HEK293T (cell line): ENCODE measurements around the gene PLEKHH3.

Experiments
- BHLHE40 ChIP-seq: fragments of 450-650 bp; IDR thresholded peaks from 2 replicates; pipeline ENCODE4 v1.6.1; 2016; ENCODE audit warnings: mild to moderate bottlenecking, moderate library complexity, borderline replicate concordance
- ELF4 ChIP-seq: fragments of 450-650 bp; IDR thresholded peaks from 2 replicates; pipeline ENCODE4 v1.6.1; 2017; ENCODE audit warnings: antibody characterized with exemption
- FOXA1 ChIP-seq: fragments of 450-650 bp; IDR thresholded peaks from 2 replicates; pipeline ENCODE4 v1.6.1; 2016; ENCODE audit warnings: mild to moderate bottlenecking
- FOXK2 ChIP-seq: fragments of 450-650 bp; IDR thresholded peaks from 2 replicates; pipeline ENCODE4 v1.6.1; 2016; ENCODE audit warnings: mild to moderate bottlenecking
- L3MBTL2 ChIP-seq: fragments of 450-650 bp; conservative IDR thresholded peaks from 2 replicates; pipeline ENCODE4 v1.6.1; 2016; ENCODE audit warnings: mild to moderate bottlenecking
- LEF1 ChIP-seq: fragments of 450-650 bp; IDR thresholded peaks from 2 replicates; pipeline ENCODE4 v1.6.1; 2017; ENCODE audit warnings: mild to moderate bottlenecking, borderline replicate concordance
- SP1 ChIP-seq: fragments of 450-650 bp; IDR thresholded peaks from 2 replicates; pipeline ENCODE4 v1.6.1; 2017
- SUZ12 ChIP-seq: fragments of 450-650 bp; IDR thresholded peaks from 2 replicates; pipeline ENCODE4 v1.6.1; 2016; ENCODE audit warnings: mild to moderate bottlenecking
- TARDBP ChIP-seq: fragments of 450-650 bp; IDR thresholded peaks from 2 replicates; pipeline ENCODE4 v1.6.1; 2016
- ZNF384 ChIP-seq: fragments of 450-650 bp; IDR thresholded peaks from 2 replicates; pipeline ENCODE4 v1.6.1; 2016

- no peak for TF ChIP-seq FOXK2
- no peak for TF ChIP-seq ZNF384
- TF ChIP-seq SUZ12, result no peak
- no peak for TF ChIP-seq TARDBP
- no peak for TF ChIP-seq FOXA1
- TF ChIP-seq ELF4, result no peak
- TF ChIP-seq L3MBTL2, result no peak
- no peak for TF ChIP-seq SP1
- TF ChIP-seq BHLHE40, result no peak
- no peak for TF ChIP-seq LEF1
These were observed 15.7 kb upstream of the PLEKHH3 start for GRCh38 chr17:42692489-42692888.
